ENCODE results near the gene OR13C3.
"Not testable (repeated sequence)": the region's sequence is repeated elsewhere in the genome, so short reads cannot be mapped to it uniquely, and the experiment has no call there.

The OR13C3 gene

DNA sequence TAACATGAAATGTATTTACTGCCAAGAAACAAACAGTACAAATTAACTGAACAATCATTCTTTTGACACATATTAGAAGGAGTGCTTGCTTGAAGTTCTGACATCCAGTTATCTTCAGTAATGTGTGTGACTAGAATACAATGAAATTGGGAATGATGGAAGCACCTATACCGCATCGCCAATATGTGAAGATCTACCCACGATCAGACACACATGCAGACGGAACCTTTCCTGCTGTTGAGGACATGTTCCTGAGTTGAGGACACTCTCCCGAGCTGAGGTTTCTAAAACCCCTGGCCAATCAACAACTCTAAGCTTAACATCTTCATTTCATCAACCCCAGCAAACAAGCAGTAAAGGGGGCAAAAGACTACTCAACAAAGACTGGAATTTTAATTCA is at the start of gene OR13C3:
Gene OR13C3 (minus strand): TSS at position 101 of the 400 bp plus-strand sequence. CDS start 133 bp downstream, outside the sequence.
- DNase-seq, result no peak

DNA sequence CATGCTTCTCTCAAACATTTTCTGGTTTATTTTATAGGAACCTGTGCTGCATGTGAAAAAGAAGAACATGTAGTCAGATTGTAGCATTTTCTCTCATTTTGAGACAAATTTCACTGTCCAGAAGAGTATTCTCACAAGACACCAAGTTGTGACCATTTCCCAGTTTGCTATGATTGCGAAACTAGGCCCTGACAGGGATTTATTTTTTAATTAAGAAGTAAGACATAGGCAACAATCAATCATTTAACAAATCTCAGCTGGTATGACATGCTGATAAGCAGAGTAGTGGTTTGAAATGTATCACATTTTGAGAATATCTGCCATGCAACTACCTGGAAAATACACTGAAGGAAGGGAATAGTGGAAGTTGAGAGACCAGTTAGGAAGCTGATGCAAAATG is 43.9 kb upstream of the OR13C3 start:
- no peak for DNase-seq

DNA sequence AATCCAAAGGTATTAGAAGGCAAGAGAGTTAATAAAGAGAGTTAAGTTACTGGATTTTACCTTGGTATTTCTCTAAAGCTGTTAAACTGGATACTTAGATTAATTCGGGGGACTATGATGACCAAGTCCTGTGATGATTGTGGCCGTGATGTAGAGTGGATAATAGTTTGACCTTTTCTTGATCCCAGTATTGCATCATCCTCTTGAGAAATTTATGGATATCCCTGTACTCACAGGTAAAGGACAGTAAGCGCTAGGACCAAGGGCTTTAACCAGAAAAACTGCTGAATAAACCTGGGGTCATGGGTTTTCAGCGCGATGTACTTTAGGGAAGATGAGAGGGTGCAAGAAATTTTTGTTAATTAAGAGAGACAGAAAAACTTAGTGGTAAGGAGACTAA is 40.6 kb upstream of the OR13C3 start:
- no peak for DNase-seq

DNA sequence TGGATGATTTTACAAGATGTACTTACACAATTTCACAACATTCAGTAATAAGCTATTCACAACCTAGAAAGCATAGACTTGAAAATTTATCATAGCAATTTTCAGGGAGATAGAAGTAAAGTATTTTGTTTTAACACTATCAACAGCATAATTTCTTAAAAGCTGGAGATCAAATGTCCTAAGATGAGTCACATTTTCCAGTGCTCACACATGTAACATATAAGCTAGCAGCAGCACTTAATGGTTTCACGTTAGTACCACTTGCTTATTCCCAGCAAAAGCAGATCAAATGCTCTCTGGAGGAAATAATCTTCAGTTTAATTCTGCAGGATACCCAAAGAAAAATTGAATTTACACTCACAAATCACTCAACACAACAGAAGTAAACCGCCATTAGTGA is 38.8 kb upstream of the OR13C3 start:
- DNase-seq, result no peak

DNA sequence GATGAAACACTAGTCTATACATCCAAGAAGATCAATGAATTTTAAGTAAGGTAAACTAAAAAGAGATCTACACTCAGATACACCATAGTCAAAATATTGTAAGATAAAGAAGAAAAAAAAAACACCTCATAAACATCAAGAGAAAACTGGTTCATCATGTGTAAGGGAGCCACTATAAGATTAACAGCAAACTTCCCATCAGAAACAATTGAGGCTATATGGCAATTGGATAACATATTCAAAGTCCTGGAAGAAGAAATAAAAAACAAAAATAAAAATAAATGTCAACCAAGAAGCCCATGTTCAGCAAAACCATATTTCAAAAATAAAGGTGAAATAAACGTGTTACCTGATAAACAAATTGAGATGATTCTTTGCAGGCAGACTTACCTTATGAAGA is 36.0 kb upstream of the OR13C3 start:
- no peak for DNase-seq

DNA sequence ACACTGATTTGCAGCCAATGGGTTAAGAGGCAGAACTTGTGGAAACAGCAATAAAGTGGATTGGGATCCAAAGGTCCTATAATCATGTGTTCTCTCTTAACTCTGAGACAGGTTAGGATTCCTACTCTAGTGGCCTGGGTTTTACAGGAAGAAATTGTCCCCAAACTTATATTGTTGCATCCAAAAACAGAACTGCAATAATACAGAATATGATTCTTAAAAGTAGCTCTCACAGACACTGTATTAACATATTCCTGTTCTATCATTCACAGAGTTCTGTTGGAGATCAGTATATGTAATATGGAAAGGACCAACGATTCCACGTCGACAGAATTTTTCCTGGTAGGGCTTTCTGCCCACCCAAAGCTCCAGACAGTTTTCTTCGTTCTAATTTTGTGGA is 32.2 kb upstream of the OR13C3 start, which contains the start of gene OR13C8:
Gene OR13C8 (plus strand): TSS at position 301 of the 400 bp plus-strand sequence. CDS start 0 bp downstream, at position 301.
- DNase-seq, result no peak

DNA sequence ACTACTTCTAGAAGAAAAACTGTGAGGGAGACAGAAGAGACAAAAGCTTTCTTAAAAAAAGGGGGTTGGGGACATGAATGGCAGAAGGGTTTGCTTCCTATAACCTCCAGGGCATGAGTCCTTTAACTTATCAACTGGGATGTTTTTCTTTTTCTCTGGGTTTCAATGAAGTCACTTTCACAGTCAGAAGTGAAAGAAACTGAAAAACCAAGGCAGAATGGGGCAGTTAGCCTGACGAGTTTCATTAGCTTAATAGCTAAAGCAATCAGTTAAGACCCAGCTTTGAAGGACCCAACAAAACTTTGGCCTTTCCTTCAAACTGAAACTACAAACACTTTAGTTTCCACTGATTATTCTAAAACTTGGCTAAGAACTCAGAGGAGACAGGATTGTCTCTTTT is 27.7 kb upstream of the OR13C3 start:
- DNase-seq, result no peak

DNA sequence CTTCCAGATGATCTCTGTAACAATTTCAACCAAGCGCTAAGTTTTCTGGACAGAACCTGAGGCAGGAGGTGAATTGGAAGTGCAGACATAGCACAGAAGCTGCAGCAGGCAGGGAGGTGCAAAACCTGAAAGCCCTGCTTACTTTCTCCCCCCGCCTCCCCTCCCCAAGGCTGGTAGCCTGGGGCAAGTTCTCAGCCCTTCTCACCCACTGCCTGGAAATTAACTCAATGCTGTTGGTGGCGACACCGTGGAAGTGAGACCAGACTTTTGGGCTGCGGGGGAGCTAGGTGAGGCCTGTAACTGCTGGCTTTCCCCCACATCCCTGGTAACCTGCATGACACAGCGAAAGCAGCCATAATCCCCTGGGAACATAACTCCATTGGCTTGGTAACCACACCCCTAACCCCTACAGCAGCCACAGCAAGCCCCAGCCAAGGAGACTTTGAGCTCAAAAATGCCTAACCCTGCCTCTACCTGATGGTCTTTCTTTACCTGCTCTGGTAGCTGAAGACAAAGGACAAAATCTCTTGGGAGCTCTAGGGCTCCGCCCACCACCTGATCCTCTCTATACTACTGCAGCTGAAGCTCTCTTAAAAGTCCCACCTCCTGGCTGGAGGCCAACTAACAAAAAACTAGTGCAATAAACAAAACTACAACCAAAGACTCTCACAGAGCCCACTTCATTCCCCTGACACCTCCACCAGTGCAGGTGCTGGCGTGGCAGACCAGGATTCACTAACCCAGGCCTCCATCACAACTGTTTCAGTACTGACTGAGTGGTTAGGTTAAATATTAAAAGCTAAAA is 20.4 kb upstream of the OR13C3 start:
- DNase-seq, result no peak

DNA sequence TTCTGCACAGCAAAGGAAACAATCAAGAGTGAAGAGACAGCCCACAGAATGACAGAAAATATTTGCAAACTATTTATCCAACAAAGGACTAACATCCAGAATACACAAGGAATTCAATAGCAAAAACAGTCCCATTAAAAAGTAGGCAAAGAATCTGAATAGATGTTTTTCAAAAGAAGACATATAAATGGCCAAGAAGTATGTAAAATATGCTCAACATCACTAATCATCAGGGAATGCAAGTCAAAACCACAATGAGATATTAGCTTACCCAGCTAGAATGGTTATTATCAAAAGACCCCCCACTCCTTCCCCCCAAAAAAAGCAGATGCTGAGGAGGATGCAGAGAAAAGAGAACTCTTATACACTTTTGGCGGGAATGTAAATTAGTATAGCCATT is 18.9 kb upstream of the OR13C3 start:
- DNase-seq, result no peak

DNA sequence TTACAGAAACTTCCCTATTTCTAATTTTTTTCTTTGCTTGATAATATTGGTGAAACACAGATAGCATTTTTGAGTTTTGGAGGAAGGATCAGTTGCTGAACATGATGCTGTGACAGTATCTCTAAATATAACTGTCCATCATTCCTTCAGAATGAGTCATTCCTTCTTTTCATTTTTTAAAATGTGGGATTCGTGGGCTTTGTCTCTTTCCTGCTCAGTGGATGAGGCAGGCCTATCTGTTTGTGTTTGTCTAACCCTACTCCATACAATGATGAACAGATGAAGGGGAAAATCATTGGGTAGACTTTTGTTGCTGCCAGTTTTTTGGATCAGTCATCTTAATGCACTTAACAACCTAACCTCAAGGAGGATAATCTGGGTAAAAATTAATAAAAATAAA is 16.6 kb upstream of the OR13C3 start:
- no peak for DNase-seq

DNA sequence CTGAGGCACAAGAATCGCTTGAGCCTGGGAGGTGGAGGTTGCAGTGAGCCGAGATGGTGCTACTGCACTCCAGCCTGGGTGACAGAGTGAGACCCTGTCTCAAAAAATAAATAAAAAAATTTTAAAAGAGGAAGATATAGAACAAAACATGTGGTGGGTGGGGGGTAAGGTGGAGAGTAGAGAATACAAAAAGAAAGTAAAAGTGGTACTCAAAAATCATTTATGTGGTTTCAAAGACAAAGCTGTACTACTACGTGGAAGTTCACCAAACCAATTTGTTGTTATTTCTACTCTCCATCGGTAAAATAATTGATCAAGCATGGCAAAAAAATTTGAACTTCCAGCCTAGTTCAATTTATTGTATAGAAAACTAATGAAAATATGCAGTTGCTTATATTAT is 8.0 kb upstream of the OR13C3 start:
- no peak for DNase-seq

DNA sequence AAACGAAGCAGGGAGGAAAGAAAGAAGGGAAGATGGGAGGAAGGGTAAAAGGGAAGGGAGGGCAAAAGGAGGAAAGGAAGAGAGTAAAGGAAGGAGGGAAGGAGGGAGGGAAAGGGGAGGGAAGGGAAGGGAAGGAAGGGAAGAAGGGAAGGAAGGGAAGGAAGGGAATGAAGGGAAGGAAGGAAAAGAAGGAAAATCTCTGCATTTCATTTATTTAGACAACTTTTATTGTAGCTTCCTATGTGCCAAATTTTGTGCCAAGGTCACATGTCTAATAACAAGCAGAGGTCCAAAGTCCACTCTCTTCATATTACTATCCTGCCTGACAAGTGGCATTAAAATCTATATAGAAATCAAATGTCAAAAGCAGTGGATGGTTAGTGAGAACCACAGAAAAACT is 2.6 kb upstream of the OR13C3 start:
- DNase-seq, result no peak

DNA sequence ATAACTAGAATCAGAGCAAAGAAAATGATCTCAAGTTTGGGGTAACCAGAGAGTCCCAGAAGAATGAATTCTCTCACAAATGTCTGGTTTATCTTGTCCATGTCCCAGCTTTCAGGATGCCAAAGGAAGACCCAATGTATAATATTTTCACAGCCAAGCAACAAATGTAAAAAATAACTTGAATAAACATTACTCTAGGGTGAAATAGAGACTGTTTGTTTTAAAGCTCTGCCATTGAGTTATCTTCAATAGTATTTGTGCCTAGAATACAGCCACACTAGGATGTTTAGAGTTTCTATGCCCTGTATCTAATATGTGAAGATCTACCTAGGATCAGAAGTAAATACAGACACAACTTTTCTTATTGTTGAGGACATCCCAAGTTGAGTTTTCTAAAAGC is 9.5 kb downstream of the OR13C3 start, which contains the start of gene OR13C4:
Gene OR13C4 (minus strand): TSS at position 101 of the 400 bp plus-strand sequence. CDS start 0 bp downstream, at position 101.
- no peak for DNase-seq

DNA sequence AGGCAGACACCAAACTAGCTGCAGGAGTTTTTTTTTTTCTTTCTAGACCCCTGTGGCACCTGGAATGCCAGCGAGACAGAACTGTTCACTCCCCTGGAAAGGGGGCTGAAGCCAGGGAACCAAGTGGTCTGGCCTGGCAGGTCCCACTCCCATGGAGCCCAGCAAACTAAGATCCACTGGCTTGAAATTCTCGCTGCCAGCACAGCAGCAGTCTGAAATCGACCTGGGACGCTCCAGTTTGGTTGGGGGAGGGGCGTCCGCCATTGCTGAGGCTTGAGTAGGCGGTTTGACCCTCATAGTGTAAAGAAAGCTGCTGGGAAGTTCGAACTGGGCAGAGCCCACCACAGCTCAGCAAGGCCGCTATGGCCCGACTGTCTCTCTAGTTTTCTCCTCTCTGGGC is 16.4 kb downstream of the OR13C3 start:
- not testable (repeated sequence) for DNase-seq

DNA sequence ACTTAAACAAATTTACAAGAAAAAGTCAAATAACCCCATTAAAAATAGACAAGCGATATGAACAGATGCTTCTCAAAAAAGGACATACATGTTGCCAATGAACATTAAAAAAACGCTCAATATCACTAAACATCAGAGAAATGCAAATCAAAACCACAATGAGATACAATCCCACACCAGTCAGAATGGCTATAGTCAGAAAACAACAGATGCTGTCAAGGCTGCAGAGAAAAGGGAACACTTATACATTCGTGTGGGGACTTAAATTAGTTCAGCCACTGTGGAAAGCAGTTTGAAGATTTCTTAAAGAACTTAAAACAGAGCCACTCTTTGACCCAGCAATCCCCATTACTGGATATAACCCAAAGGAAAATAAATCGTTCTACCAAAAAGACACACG is 21.8 kb downstream of the OR13C3 start:
- DNase-seq, result no peak

DNA sequence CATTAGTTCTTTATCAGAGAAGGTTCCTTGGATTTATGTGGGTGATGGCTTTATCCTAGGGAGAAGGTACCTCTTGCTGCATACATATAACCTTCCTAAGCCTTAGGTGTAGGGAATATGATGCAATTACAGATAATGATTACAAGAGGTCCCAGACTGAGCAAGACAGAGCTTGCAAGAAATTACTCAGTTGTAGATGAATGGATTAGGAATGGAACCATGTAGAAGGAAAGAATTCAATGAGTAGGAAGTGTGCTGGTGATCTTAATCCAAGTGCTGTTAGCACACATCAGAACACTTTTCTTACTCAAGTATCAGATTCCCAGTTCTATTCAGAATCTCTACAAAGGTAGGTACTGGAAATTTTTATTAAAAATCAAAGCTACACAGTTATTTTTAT is 30.1 kb downstream of the OR13C3 start:
- DNase-seq, result no peak

DNA sequence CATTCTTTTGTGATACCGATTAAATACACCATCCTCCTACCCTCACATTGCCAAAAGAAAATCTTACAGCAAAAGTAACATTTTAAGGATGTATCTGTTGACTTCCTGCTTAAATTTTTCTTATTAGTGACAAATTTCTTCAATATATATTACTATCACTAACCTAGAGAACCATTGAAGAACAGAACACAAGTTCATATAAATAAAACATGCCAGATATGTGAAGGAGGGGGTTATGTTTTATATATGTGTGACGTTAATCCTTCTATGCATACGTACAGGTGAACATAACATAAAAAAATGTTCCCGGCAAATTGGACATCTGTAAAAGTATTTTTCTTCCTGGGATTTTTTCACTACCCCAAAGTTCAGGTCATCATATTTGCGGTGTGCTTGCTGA is 32.7 kb downstream of the OR13C3 start, which contains the start of gene OR13F1:
Gene OR13F1 (plus strand): TSS at position 301 of the 400 bp plus-strand sequence. CDS start 0 bp downstream, at position 301.
- no peak for DNase-seq

DNA sequence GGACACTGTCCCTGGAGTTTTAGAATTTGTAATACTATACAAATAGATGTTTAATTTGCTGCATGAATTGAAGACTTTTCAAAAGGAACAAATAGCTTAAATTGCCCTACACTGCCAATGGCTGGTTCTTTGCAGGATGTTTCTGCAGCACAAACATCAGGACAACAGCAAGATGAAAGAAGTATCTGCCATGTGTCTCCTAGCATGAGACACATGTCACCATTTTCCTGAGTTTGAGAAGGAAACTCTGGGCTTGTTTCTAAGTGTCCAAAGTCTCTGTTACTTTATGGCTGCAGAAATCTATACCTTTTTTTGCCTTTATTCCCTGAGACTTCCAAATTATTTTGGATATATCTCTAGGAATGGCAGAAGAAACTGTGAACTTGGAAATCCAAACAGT is 33.2 kb downstream of the OR13C3 start:
- no peak for DNase-seq

DNA sequence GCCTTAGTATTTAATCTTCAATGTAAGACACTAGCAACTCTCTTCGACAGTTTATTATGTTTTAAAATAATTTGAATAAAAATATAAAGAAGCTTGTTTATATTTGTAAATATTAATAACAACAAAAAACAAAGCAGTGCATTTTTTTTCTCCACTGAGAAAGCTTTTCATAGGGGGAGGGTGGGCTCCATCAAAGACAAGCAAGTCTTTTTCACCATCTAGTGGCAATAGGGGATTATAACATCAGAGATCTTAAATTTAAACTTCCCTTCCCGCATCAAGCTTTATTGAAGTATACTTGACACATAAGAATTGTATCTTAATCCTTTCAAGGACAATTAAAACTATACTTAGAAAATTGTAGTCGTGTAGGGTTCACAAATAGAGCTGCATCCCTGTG is 41.8 kb downstream of the OR13C3 start:
- DNase-seq, result no peak
